SK-N-DZ (cell line): ENCODE results near the gene EED.
"Not testable (repeated sequence)": the region's sequence is repeated elsewhere in the genome, so short reads cannot be mapped to it uniquely, and the experiment has no call there.

ENCODE experiments used
- DNase-seq: peaks from one replicate; pipeline ENCODE4 v3.0.0-alpha.2; 2015; ENCODE audit warnings: low spot score

EED gene

DNA sequence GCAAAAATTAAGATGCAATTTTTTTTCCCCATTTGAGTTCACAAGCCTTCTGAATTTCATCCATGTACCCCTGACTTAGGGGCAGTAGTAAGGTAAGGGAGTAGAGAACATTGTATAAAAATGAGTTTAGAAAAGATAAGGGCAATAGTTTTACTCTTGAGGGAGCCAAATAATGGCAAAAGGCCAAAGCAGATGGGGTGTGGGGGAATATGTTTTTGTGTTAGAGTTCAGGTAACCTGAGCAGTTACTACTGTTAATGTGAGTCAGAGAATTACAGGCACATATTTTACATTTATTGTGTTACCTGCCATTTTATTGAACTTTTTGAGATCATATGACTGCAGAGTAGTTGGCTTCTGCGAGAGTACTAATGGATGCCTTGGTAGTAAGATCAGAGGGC lies 3.1 kb downstream of the EED start:
- no peak for DNase-seq

DNA sequence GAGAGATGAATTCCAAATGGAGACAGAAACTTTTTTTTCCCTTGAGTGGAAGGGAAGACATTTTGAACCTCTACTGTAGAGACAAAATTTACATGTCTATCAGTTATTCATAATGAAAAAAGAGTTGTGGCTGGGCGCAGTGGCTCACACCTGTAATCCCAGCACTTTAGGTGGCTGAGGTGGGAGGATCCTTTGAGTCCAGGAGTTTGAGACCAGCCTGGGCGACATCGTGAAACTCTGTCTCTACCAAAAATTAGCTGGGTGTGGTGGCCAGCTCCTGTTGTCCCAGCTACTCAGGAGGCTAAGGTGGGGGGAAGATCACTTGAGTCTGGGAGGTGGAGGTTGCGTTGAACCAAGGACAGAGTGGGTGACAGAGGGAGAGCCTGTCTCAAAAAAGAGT lies 4.1 kb downstream of the EED start:
- DNase-seq: no peak

DNA sequence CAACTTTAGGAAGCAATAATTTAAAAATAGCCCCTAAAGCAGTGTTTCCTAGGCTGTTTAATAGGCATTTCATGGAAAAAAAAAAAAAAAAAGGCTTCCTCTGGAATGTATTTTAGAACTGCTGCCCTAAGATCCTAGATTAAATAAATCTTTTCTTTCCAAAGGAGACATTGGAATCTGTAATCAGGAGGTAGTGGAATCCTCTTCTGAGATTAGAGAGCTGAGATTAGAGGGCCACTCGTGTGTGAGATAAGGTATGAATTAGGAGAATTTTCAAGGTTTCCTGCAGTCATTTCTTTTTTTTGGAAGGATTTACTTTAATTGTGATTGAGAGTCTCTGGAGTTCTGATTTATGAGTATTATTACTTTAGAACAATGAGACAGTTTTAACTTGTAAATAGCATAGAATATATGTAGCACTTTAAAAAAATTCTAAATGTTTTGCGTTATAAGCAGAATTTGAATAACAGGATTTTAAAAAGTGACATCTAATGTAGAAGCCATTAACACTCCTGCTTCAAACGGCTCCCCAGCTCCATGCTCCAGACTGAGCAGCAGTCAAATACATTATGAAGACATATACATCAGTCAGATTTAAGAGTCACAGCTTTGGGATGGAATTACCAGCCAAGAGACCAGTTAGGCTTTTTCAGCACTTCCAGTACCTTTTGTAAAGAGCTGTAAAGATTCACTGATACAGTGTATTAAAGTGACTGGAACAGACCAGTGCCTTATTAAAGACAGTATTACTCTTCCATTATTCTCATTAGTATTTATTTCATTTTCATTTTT lies 5.0 kb downstream of the EED start:
- no peak for DNase-seq

DNA sequence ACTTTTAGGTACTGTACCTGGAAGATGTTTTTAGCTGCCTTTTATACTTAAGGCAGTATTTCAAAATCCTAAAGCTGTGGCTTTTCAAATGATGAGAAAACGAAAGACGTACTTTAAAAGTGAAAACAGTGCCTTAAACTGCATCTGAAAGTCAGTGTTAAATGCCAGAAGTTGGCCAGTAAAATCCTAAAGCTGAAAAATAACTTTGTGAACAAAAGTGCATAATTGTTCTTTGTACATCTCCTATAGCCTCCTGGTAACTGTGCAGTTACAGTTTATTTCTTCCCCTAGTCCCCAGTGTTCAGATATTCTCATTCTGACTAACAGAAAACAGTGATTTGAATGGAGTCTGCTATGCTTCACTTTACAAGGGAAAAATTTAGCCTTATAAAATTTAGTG lies 6.8 kb downstream of the EED start:
- DNase-seq: no peak

DNA sequence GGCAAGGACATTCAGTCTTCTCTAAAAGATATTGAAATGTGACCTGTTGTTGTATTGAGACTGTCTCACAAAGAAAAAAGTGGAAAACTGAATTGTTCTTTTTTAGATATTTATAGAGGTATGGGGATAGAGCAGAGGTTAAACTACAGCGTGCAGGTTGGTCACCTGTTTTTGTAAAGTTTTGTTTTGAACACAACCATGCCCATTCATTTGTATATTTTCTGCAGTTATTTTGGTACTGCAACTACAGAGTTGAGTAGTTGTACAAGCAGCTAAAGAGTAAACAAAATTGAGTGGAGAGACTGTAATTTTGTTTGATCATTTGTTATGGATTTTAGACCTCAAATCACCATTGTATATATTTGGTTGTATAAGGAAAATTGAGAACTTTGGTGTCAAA lies 11.3 kb downstream of the EED start:
- DNase-seq: no peak

DNA sequence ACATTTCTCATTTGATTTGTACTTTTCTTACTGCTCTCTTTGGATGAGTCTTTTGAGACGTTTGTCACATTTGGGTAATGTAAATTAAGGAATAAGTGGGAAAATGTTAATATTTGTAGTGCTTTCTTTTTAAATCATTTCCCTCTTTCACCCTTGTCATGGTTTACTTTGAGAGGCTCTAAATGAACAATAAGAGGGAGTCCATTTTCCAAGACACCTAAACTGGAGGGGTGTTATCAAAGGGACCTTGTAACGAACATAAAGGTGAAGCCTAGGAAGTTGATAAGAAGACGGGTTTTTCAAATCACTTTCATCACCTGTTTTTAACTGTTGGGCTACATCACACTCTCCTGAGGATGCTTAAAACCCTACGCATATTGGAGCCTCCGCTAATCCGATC lies 12.1 kb downstream of the EED start:
- DNase-seq: no peak

DNA sequence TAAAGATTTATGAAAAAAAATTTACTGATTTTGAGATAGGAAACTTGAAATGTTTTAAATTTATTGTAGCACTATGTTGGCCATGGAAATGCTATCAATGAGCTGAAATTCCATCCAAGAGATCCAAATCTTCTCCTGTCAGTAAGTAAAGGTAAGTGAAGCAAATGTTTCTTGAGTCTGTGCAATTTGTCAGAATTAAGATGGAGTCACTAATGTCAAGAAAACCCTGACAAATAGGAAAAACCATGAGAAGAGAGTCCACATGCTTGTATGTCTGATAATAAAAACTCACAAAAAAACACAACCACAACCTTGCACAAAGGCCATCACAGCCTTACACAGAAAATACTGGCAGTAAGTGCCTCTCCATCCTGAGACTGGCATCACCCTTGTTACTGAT lies 12.9 kb downstream of the EED start:
- DNase-seq: no peak

DNA sequence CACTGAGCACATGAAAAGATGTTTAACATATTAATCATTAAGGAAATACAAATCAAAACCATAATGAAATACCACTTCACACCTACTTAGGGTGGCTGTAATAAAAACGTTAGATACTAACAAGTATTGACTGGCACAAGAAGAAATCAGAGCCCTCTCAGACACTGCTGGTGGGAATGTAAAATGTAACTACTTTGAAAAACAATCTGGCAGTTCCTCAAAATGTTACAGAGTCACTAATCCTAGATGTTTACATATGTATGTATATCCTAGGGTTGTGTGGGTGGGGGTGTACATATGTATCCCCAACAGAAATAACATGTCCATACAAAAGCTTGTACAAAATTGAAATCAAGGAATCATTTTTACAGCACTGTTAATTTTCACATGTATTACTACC lies 15.2 kb downstream of the EED start:
- no peak for DNase-seq

DNA sequence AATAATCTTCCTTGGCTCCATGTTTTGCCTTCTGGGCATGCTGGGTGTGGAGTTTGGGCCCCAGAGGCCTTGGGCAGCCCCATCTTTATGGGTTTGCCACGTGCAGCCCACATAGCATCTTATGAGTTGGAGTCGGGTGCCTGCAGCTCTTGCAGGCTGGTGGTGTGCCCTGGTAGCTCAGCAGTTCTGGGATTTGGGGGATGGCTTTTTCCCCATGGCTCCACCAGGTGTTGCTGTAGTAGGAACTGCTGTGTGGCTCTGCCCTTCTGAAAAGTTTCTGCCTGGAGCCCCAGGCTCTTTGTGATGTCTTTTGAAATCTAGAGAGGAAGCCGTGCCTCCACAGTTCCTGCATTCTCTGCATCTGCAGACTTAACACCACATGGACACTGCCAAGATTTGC lies 16.8 kb downstream of the EED start:
- DNase-seq: no peak

DNA sequence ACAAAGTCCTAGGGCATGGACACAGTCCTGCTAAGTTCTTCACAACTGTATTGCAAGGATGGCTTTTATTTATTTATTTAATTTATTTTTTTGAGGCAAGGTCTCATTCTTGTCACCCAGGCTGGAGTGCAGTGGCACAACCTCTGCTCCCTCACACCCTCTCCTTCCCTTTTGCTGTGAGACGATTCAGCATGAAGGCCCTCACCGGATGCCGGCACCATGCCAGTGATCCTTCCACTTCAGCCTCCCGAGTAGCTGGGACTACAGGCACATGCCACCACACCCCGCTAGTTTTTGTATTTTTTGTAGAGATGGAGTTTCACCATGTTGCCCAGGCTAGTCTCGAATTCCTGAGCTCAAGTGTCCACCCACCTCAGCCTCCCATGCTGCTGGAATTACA lies 17.8 kb downstream of the EED start:
- no peak for DNase-seq

DNA sequence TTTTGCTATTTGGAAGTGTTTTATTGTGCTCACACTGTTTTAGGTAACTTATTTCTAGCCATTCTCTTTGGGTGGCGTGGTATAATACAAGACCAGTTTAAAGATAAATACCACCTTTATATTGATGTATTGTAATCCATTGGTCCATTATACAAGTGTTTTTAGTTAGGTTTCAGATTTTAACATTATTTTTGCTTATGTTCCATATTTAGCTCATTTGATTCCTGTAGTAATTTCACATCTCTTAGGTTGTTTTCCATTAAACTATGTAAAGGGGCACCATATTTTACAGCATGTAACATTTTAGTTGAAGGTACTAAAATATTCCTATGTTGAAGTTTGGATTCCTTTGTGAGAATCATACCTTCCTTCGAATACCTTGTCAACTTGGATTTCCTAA lies 20.1 kb downstream of the EED start:
- DNase-seq: no peak

DNA sequence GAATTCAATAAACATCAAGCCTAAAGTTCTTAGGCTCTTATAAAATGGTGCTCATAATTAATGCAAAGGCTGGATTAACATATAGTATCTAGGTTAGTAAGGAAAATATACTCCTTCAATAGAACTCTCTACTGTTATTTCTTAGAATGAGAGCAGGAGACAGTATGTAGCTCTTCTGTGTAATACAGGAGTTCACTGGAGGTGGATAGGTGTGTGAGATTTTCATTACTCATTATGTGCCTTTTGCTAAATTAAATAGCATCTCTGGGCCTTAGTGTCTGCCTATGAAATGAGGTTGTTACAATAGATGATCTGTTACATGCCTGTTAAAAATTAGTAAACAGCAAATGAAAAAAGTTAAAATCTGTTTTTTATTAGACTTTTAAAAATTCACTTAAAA lies 20.6 kb downstream of the EED start:
- DNase-seq: no peak

DNA sequence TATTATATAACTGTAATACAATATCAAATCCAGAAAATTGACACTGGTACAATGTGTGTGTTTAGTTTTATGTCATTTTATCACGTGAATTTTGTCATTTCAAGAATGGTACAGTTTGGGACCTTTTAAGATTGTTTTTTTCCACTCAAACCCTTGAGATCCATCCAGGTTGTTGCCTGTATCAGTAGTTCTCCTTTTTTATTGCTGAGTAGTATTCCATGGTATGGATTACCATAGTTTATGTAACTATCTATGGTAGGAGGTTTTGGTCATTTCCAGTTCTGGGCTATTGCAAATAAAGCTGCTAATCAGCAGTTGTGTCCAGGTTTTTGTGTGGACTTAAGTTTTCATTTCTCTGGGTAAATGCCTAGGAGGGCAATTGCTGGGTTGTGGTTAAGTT lies 25.1 kb downstream of the EED start:
- DNase-seq: no peak

DNA sequence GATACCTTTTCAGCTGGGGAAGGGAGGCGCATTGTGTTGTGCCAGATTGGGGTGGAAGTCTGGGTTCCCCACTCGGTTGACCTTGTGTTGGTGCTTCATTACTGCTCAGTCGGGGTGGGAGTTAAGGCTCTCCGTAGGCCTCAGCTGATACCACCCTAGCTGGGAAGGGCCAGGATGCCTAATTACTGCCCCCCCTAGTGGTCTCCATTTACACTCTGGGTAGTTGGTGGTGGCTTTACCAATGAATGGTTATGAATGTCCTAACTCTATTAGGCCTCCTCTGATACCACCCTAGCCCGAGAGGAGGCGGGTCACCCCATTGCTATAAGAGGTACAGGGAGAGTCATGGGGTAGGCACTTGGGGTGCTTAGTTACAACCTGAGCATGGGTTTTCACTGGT lies 29.9 kb downstream of the EED start:
- no peak for DNase-seq

DNA sequence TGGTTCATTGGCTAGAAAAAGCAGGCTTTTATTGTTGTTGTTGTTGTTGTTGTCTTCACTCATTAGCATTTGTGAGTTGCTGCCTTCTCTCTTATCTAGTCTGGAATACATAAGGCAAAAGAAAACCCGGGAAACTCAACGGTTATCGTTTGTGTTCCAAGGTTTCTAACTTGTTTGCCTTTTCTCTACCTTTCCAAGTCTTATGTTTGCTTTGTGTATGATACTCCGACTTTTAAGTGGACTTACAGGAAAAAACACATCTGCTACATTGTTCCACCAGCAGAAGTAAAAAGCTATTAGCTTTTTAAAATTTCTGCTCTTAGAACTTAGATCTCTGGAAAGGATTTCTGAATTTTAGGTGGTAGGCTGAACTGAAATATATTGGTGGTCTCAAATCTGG lies 30.4 kb downstream of the EED start:
- no peak for DNase-seq

DNA sequence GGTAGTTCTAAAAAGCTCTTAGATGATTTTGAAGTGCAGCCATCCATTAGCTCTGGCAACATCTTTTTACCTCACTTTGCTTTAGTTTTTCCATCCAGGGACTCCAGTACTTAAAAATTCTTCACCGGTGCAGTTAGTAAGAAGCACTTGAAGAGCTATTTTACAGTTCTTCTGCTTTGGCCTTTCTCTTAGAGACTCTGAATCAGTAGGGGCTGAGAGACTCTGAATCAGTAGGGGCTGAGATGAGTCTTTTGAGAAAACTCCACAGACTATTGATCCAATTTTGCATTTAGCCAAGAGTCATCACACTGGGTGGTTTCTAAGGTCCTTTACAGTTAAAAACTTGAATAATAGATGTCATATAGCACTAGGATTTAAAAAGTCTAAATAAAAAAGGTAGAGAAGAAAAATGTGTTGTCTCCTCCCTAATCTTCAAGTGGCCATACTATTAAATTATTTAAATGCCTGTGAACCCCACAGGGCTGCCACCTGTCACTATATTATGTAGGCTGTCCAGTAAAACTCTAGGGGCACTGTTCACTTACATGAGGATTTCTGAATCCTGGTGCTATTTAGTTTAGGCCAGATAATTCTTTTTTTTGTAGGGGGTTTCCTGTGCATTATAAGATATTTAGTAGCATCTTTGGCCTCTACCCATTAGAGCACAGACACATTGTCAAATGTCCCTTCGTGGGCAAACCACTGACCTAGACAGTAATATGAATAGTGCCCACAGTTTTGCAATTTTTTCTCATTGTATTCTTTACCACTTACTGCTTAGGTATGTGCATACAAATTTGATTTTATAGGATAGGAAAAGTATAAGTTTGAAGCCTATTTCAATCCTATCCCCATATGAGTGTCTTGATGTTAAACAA lies 31.2 kb downstream of the EED start:
- no peak for DNase-seq

DNA sequence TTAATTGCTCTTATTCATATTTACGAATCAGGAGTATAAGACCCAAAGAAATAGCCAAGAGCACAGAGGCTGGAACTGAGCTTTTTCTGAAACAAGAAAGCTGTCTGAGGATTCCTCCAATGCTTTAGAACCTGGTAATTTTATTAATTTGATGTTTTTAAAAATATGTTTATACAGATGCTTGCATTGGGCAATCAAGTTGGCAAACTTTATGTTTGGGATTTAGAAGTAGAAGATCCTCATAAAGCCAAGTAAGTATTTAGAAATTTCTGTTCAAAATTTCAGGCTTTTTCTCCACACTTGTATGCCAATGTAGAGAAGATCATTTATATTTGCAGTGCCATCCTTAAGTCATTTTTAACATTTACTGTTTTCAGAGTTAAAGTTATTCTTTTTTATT lies 33.2 kb downstream of the EED start:
- no peak for DNase-seq

DNA sequence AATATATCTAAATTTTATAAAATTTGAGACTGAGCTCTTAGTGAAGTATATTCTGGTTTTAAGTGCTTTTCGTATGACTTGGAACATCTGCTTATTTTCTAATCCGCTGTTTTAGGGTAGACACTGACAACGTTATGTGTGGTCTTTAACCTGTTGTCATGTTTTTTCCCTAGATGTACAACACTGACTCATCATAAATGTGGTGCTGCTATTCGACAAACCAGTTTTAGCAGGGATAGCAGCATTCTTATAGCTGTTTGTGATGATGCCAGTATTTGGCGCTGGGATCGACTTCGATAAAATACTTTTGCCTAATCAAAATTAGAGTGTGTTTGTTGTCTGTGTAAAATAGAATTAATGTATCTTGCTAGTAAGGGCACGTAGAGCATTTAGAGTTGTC lies 33.7 kb downstream of the EED start:
- no peak for DNase-seq

DNA sequence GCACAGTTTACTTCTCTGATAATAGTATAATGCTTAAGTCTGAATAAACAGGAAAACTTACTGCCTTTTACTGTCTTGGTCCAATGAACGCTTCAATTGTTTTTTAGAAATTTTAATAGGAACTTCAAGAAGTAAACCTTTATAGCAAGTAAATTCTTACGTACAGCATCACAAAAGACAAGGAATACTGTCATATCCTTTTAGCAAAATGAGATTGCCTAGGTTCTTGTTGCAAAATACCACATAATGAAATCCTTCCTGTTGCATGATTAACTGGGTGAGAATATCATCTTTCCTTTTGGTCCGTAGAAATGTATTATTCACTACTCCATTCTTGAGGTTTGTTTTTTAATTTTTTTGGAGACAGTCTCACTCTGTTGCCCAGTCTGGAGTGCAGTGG lies 35.2 kb downstream of the EED start:
- no peak for DNase-seq

DNA sequence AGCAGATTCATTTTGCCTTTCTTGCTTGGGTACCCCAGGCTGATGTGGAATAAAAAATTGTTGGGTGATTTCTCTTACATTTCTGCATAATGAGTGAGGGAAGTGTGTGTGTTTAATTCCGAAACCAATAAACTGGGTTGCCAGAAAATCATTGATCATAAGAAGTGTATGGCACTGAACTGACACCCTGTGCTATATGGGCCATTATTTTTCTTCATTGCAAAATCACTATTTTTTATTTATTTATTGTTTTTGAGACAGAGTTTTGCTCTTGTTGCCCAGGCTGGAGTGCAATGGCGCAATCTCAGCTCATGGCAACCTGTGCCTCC lies 42.9 kb downstream of the EED start:
- DNase-seq: no peak

DNA sequence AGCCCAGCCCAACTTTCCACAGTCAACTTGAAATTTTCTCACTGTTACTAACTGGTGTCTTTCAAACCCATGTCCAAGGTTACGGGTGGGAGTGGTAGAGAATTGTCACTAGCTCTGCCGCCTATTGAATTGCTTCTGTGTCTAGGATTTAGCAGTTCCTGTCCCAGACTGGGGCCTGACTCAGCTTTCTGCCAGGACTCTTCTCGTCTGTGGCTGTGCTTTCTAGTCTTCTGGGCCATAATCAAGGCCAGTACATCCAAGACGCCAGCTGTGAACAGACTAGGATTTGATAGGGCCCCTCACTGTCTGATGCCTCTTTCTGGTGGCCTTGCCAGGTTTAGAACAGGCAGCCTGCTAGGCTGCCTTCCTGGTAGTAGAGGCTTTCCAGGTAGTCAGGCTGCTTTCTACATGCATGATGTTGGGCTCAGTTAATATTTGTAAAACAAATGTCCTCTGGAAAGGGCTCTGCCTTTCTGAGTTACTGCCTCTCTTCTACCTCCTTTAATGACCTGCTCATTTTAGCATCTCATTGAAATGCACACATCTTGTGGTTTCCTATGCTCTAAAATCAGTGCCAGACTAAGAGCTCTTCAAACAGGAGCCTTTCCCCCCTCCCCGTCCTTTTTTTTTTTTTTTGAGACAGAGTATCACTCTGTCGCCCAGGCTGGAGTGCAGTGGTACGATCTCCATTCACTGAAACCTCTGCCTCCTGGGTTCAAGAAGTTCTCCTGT lies 44.4 kb downstream of the EED start:
- no peak for DNase-seq

DNA sequence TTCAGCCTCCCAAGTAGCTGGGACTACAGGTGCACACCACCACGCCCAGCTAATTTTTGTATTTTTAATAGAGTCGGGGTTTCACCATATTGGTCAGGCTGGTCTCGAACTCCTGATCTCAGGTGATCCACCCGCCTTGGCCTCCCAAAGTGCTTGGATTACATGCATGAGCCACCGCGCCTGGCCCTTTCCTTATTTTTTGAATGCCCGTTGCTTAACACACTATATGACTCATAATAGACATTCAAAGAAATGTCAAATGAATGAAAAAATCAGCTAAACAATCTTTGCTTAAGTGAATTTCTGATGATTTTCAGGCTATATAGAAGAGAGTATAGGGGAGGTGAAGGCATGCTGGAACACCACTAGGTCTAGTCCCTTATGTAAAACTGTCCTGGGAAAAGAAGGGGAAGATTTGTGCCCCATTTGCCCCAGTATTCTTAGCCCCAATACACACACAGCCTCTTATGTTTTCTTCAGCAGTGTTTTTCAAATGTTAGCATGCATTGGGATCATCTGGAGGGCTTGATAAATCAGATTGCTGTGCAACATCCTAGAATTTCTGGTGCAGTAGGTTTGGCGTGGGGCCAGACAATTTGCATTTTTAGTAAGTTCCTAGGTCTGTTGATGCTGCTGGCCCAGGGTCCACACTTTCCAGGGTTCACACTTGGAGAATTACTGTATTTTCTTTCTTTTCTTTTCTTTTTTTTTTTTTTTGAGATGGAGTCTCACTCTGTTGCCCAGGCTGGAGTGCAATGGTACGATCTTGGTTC lies 45.1 kb downstream of the EED start:
- not testable (repeated sequence) for DNase-seq
